ENCODE data around the gene HMCN2. TPM values are rescaled to one million over a fixed set of nuclear protein-coding genes. Genes with fewer than 3 reads are reported as not detected.

HMCN2 gene
- total RNA-seq, 2 donors from 2014 or later = 2.9 to 5.5 TPM

DNA sequence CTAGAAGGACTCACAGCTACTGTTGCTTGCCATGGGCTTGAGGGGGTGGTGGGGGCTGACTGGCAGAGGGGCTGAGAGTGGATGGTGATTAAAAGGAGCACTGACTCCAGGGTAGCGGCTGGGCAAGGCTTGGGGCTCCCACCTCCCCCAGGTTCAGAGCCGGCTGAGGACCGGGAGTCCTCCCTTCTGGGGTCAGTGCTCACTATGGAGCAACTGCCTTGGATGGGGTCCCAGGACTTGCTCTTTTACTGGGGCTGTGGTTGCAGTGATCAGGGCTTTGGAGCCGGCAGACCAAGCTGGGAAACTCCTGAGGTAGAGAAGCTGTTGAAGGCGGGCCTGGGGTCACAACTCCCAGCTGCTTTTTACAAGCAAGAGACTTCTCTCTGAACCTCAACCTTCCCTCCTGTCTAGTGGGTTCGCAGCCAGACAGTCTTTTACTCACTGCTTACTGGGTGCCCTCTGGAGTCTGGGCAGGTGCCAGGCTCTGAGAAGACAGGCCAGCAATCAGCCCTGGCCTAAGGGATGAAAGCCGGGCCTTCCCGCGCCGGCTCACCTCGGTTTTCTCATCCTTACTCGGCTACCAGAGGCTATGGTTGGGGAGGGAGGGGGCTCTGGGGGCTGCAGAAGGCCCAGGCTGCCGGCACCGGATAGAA is 178.4 kb downstream of the HMCN2 start:
- H3K36me3 ChIP-seq = no peaks in the 10 kb centered on the region
- no peak for DNase-seq (ENCODE audit: low spot score)
- intact Hi-C loops (cut with DNase I) = no loop called here
- no peaks in the 10 kb centered on the region for H3K9me3 ChIP-seq
- H3K27ac ChIP-seq = no peak overlapping the region
- H3K27me3 ChIP-seq (replicated peaks; ENCODE audit: insufficient read depth) = no peaks in the 10 kb centered on the region
- TF ChIP-seq POLR2A (IDR thresholded peaks at IDR 0.05) = no peak
- TF ChIP-seq, protein P1, sequence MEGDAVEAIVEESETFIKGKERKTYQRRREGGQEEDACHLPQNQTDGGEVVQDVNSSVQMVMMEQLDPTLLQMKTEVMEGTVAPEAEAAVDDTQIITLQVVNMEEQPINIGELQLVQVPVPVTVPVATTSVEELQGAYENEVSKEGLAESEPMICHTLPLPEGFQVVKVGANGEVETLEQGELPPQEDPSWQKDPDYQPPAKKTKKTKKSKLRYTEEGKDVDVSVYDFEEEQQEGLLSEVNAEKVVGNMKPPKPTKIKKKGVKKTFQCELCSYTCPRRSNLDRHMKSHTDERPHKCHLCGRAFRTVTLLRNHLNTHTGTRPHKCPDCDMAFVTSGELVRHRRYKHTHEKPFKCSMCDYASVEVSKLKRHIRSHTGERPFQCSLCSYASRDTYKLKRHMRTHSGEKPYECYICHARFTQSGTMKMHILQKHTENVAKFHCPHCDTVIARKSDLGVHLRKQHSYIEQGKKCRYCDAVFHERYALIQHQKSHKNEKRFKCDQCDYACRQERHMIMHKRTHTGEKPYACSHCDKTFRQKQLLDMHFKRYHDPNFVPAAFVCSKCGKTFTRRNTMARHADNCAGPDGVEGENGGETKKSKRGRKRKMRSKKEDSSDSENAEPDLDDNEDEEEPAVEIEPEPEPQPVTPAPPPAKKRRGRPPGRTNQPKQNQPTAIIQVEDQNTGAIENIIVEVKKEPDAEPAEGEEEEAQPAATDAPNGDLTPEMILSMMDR (IDR thresholded peaks at IDR 0.05) = no peak
- no peak for TF ChIP-seq POLR2AphosphoS5 (IDR thresholded peaks at IDR 0.05)
- H3K4me3 ChIP-seq = peak overlapping the region; percentile 43 to 56
- H3K4me1 ChIP-seq (replicated peaks) = no peaks in the 10 kb centered on the region
- WGBS = 48% methylated on average over 14 of the region's 14 CpGs

DNA sequence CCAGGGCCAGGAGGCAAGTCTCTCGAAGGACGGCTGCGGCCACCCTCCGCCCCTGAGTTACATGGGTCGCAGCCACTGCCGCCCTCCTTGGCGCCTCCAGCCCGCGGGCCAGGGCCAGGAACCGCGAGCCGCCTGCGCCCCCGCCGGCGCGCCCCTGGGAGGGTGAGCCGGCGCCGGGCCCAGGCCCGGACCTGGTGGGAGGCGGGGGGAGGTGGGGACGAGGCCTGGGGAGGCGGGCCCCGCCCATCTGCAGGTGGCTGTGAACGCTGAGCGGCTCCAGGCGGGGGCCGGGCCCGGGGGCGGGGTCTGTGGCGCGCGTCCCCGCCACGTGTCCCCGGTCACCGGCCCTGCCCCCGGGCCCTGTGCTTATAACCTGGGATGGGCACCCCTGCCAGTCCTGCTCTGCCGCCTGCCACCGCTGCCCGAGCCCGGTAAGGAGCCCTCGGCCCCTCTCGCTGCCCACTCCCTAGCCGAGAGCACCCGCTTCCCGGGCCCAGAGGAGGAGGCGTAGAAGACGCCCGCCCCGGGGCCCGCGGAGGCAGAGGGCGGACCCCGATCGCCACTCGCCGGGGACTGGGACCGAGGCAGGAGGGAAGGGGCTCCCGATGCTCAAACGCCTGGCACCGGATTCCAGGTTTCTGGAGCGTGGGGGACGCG is 179.1 kb downstream of the HMCN2 start, which contains the start of gene ASS1:
Gene ASS1 (plus strand): TSS at position 397 of the 657 bp plus-strand sequence. CDS start 7,268 bp downstream, outside the sequence.
- no peaks in the 10 kb centered on the region for H3K9me3 ChIP-seq
- H3K36me3 ChIP-seq = no peaks in the 10 kb centered on the region
- intact Hi-C loops (cut with DNase I) = no loop called here
- 0% methylated on average over 13 of the region's 66 CpGs for WGBS
- H3K4me1 ChIP-seq (replicated peaks) = no peaks in the 10 kb centered on the region
- H3K27ac ChIP-seq = peak within 1 kb of the TSS; percentile 25 to 37
- H3K4me3 ChIP-seq = peak within 1 kb of the TSS; percentile 43 to 56
- H3K27me3 ChIP-seq (replicated peaks; ENCODE audit: insufficient read depth) = no peaks in the 10 kb centered on the region
- peak; percentile 79 for TF ChIP-seq POLR2A (IDR thresholded peaks at IDR 0.05)
- TF ChIP-seq, protein P1 (IDR thresholded peaks at IDR 0.05) = no peak
- peak; percentile 73 for DNase-seq (ENCODE audit: low spot score)

DNA sequence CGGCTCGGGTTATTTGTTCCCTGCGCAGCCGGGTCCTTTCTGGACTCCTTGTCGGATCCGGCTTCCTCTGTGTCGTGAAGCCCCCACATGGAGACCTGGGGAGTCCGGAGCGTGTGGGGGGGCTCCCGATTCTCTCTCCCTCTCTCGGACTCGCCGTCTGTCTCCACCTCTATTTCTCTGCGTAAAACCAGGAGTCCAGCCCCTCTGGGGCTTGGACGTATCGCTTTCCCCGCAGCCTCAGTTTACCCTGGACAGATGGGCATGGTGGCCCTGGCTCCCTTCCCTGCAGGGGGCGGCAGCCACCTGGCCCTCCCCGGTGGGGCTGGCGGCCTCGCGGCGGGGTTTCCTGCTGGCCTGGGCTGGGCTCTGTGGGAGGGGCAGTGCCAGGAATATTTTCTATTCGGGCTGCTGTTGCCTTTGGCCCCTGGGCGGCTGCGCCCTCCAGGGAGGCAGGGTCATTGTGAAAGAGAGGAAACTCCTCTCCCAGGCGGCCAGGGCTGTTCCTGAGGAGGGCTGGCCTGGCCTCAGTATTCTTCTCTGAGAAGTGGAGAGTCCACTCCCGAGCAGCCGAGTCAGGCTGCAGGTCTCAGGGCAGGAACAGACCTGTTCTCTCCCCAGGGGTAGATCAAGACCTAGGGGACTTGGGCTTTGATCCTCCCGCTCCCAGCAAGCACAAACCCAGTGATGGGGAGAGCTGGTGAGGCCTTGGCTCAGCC is 179.9 kb downstream of the HMCN2 start:
- TF ChIP-seq POLR2A (IDR thresholded peaks at IDR 0.05) (peak; percentile 37), POLR2AphosphoS5 (IDR thresholded peaks at IDR 0.05) (no peak)
- Histone ChIP-seq H3K9me3 (no peaks in the 10 kb centered on the region), H3K4me3 (peak overlapping the region; percentile 43 to 56), H3K4me1 (replicated peaks) (no peaks in the 10 kb centered on the region), H3K36me3 (no peaks in the 10 kb centered on the region), H3K27ac (peak overlapping the region; percentile 25 to 37), H3K27me3 (replicated peaks; ENCODE audit: insufficient read depth) (no peaks in the 10 kb centered on the region)
- whole genome bisulfite sequencing = 12% methylated on average over 30 of the region's 30 CpGs
- no peak for DNase-seq (ENCODE audit: low spot score)
- intact Hi-C loops (cut with DNase I) = no loop called here

- no peak overlapping the region for H3K4me3 ChIP-seq
- TF ChIP-seq POLR2AphosphoS5 (IDR thresholded peaks at IDR 0.05) = no peak
- no peak for TF ChIP-seq POLR2A (IDR thresholded peaks at IDR 0.05)
- TF ChIP-seq, protein P1 (IDR thresholded peaks at IDR 0.05) = no peak
- H3K4me1 ChIP-seq (replicated peaks) = no peaks in the 10 kb centered on the region
- no peaks in the 10 kb centered on the region for H3K27me3 ChIP-seq (replicated peaks; ENCODE audit: insufficient read depth)
- no peaks in the 10 kb centered on the region for H3K36me3 ChIP-seq
- no peaks in the 10 kb centered on the region for H3K9me3 ChIP-seq
- DNase-seq (ENCODE audit: low spot score) = peak; percentile 62
- WGBS = 28% methylated on average over 16 of the region's 16 CpGs
- intact Hi-C loops (cut with DNase I) = no loop called here
- peak overlapping the region; percentile 25 to 37 for H3K27ac ChIP-seq
These were observed 180.7 kb downstream of the HMCN2 start for GRCh38 chr9:130446101-130446861.

Data from prostate gland (tissue), 2 donors.